Tibial nerve (tissue), 3 donors: Measurements from ENCODE around the gene DPM3.

Experiments
- CTCF ChIP-seq, 5 experiments: fragments of 200-600 bp in 3 of 5; fragments of 450-650 bp in 2 of 5; sonication (generic) in 3 of 5; IDR thresholded peaks; one replicate each; pipeline ENCODE4 v1.5.1; 2016 to 2019; ENCODE audit warnings: antibody characterized with exemption in 5 of 5, mild to moderate bottlenecking in 3 of 5, moderate library complexity in 2 of 5
- POLR2A ChIP-seq, 2 donors: fragments of 450-650 bp; IDR thresholded peaks; one replicate each; pipeline ENCODE4 v1.6.1; 2017; ENCODE audit warnings: antibody characterized with exemption in 2 of 2, mild to moderate bottlenecking in 2 of 2, moderate library complexity in 2 of 2

- TF ChIP-seq CTCF (IDR thresholded peaks at IDR 0.05) = no peak
- TF ChIP-seq POLR2A (IDR thresholded peaks at IDR 0.05) = no peak
These were observed 44.8 kb upstream of the DPM3 start for GRCh38 chr1:155184835-155185782.
